ENCODE data around the gene BTN1A1.
A peak's percentile ranks its signal among the peaks of the same experiment; 100 is the strongest.

Gene BTN1A1

DNA sequence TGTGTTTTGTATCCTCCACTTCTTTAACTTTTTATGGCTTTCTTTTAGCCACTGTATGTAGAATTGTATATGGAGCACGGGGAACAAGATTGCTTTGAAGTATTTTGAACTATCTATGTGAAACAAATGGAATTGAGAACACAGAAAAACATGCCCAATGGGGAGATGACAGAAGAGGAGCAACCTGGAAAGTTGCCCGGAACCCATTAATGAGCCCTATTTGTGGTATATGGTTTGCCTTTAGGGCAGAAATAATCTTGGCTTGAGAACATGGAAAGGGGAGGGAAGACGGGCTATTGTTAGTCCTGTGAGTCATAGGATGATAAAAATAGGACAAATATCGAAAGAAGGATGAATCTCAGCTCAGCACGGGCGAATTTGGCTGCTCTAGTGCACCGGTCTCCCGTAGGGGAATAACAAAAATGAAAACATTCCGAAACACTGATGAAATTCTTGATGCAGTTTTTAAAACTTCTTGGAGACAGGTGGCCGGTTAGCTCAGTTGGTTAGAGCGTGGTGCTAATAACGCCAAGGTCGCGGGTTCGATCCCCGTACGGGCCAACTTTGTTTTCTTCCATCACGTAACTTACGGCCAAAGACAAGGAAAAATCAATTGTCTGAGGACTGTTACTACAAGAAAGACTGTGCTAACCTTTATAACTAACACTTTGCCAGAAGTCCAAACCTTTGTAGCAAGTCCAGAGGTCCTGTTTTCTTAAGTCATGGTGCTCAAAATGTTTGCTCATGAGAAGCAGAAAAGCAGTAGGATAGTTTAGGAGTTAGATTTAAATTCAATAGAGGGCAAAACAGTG is 53.7 kb downstream of the BTN1A1 start:
- Histone ChIP-seq H3K27ac (ENCODE audit: low read depth, low read length) (peak overlapping the region; percentile 75), H3K9me3 (ENCODE audit: control insufficient read depth, insufficient read depth, low read length) (no peaks in the 10 kb centered on the region), H3K4me1 (ENCODE audit: control insufficient read depth, low read length) (peaks cover 48% of the 10 kb centered on the region), H3K79me2 (ENCODE audit: control insufficient read depth, low read length) (no peaks in the 10 kb centered on the region), H3K4me2 (ENCODE audit: low read length) (peak overlapping the region; percentile 87), H3K4me3 (ENCODE audit: low read length) (peak overlapping the region; percentile 99), H3K36me3 (ENCODE audit: control insufficient read depth, low read length) (no peaks in the 10 kb centered on the region), H3K27me3 (ENCODE audit: control insufficient read depth, low read length) (no peaks in the 10 kb centered on the region), H4K20me1 (ENCODE audit: control insufficient read depth, insufficient read depth, low read depth, low read length) (no peaks in the 10 kb centered on the region), H3F3A (ENCODE audit: control insufficient read depth, insufficient read depth) (peaks cover 28% of the 10 kb centered on the region), H3K9me2 (replicated peaks; ENCODE audit: control insufficient read depth, low read length) (no peaks in the 10 kb centered on the region)
- no peak for TF ChIP-seq EZH2phosphoT487 (IDR thresholded peaks at IDR 0.05; ENCODE audit: borderline replicate concordance, low read length)
- no peak for TF ChIP-seq CTCF (IDR thresholded peaks at IDR 0.05; ENCODE audit: low read depth, low read length, poor library complexity, severe bottlenecking)

GRCh38 chr6:26554447-26554696 is 54.3 kb downstream of the BTN1A1 start:
- peaks cover 48% of the 10 kb centered on the region for H3K4me1 ChIP-seq (ENCODE audit: control insufficient read depth, low read length)
- no peaks in the 10 kb centered on the region for H3K79me2 ChIP-seq (ENCODE audit: control insufficient read depth, low read length)
- no peaks in the 10 kb centered on the region for H3K27me3 ChIP-seq (ENCODE audit: control insufficient read depth, low read length)
- H3K9me3 ChIP-seq (ENCODE audit: control insufficient read depth, insufficient read depth, low read length) = no peaks in the 10 kb centered on the region
- H3K27ac ChIP-seq (ENCODE audit: low read depth, low read length) = peak overlapping the region; percentile 75
- no peaks in the 10 kb centered on the region for H3K9me2 ChIP-seq (replicated peaks; ENCODE audit: control insufficient read depth, low read length)
- TF ChIP-seq CTCF (IDR thresholded peaks at IDR 0.05; ENCODE audit: low read depth, low read length, poor library complexity, severe bottlenecking) = no peak
- no peak for TF ChIP-seq EZH2phosphoT487 (IDR thresholded peaks at IDR 0.05; ENCODE audit: borderline replicate concordance, low read length)
- H3K4me2 ChIP-seq (ENCODE audit: low read length) = peak overlapping the region; percentile 87
- peaks cover 25% of the 10 kb centered on the region for H3F3A ChIP-seq (ENCODE audit: control insufficient read depth, insufficient read depth)
- peak overlapping the region; percentile 99 for H3K4me3 ChIP-seq (ENCODE audit: low read length)
- H4K20me1 ChIP-seq (ENCODE audit: control insufficient read depth, insufficient read depth, low read depth, low read length) = no peaks in the 10 kb centered on the region
- H3K36me3 ChIP-seq (ENCODE audit: control insufficient read depth, low read length) = no peaks in the 10 kb centered on the region

GRCh38 chr6:26554697-26555504 is 54.8 kb downstream of the BTN1A1 start:
- TF ChIP-seq EZH2phosphoT487 (IDR thresholded peaks at IDR 0.05; ENCODE audit: borderline replicate concordance, low read length) (no peak), CTCF (IDR thresholded peaks at IDR 0.05; ENCODE audit: low read depth, low read length, poor library complexity, severe bottlenecking) (no peak)
- H3F3A ChIP-seq (ENCODE audit: control insufficient read depth, insufficient read depth) = peaks cover 25% of the 10 kb centered on the region
- peak overlapping the region; percentile 87 for H3K4me2 ChIP-seq (ENCODE audit: low read length)
- H3K79me2 ChIP-seq (ENCODE audit: control insufficient read depth, low read length) = no peaks in the 10 kb centered on the region
- peak overlapping the region; percentile 75 for H3K27ac ChIP-seq (ENCODE audit: low read depth, low read length)
- no peaks in the 10 kb centered on the region for H3K9me3 ChIP-seq (ENCODE audit: control insufficient read depth, insufficient read depth, low read length)
- H3K27me3 ChIP-seq (ENCODE audit: control insufficient read depth, low read length) = no peaks in the 10 kb centered on the region
- no peaks in the 10 kb centered on the region for H3K36me3 ChIP-seq (ENCODE audit: control insufficient read depth, low read length)
- H3K4me1 ChIP-seq (ENCODE audit: control insufficient read depth, low read length) = peaks cover 44% of the 10 kb centered on the region
- H3K9me2 ChIP-seq (replicated peaks; ENCODE audit: control insufficient read depth, low read length) = no peaks in the 10 kb centered on the region
- no peaks in the 10 kb centered on the region for H4K20me1 ChIP-seq (ENCODE audit: control insufficient read depth, insufficient read depth, low read depth, low read length)
- peak overlapping the region; percentile 99 for H3K4me3 ChIP-seq (ENCODE audit: low read length)

All from DOHH2 (cell line).